HCT116 (cell line): ENCODE results near the gene ANGEL1. TPM values are rescaled to one million over a fixed set of nuclear protein-coding genes. Genes with fewer than 3 reads are reported as not detected.

ENCODE experiments used
- ATAC-seq: fragments of 200-7000 bp; cut with Tn5 transposase; 2 replicates; pipeline ENCODE4 v1.9.1; 2020; ENCODE audit warnings: mild to moderate bottlenecking, moderate library complexity
- BruUV-seq: library from RNA; stranded (reverse); fragments of 400-500 nt; replicated peaks from 2 replicates; lab custom pipeline; 2021; lab: Mats Ljungman, UMichigan
- CTCF ChIA-PET: fragments of 300-600 bp; sonication (Branson Sonifier 250); formaldehyde crosslinking; loops from one replicate; lab custom pipeline; 2021; ENCODE audit warnings: antibody characterized with exemption; lab: Charles Lee
- POLR2A ChIA-PET: fragments of 300-600, 350-600 bp; sonication (Branson Sonifier 250); formaldehyde crosslinking; loops from one replicate; lab custom pipeline; 2021; ENCODE audit warnings: antibody characterized with exemption; lab: Charles Lee
- RAD21 ChIA-PET, 2 experiments: fragments of 300-600 bp; sonication (Branson Sonifier 250); formaldehyde crosslinking; loops; one replicate each; lab custom pipeline; 2023; ENCODE audit warnings: low total read pairs in 2 of 2; ENCODE audit not compliant: uncharacterized antibody in 2 of 2, unreplicated experiment in 2 of 2, low non-redundant PET in 1 of 2; lab: Charles Lee
- DNase-seq: peaks from one replicate; pipeline ENCODE4 v3.0.0-alpha.2; 2010; ENCODE audit warnings: low read depth, low spot score
- H2AFZ ChIP-seq: fragments of 200-600 bp; shearing (Covaris generic), sonication (generic); 2 replicates; pipeline ENCODE4 v1.6.1; 2017; ENCODE audit warnings: low read depth, mixed run types, mixed read lengths, antibody characterized with exemption, low read length; ENCODE audit not compliant: poor library complexity, severe bottlenecking
- H3K27ac ChIP-seq: 2 replicates; pipeline ENCODE4 v1.5.1; 2012; ENCODE audit warnings: low read depth, low read length
- H3K27me3 ChIP-seq: fragments of 200-600 bp; sonication (generic); 2 replicates; pipeline ENCODE4 v1.6.1; 2016; ENCODE audit warnings: mixed run types, low read length, mixed read lengths; ENCODE audit not compliant: insufficient read depth
- H3K36me3 ChIP-seq, 2 experiments: fragments of 200-500 bp in 1 of 2; fragments of 200-600 bp in 1 of 2; sonication (Bioruptor generic) in 1 of 2; sonication (generic) in 1 of 2; 2 replicates each; pipeline versions ENCODE4 v1.5.1 to v1.6.1; 2014 to 2016; ENCODE audit warnings: low read length in 2 of 2, inconsistent platforms in 1 of 2, mixed read lengths in 1 of 2, mixed run types in 1 of 2; ENCODE audit not compliant: insufficient read depth in 2 of 2, control insufficient read depth in 1 of 2
- H3K4me1 ChIP-seq, 2 experiments: fragments of 200-600 bp in 1 of 2; sonication (generic) in 1 of 2; 2 replicates each; pipeline versions ENCODE4 v1.5.1 to v1.6.1; 2012 to 2017; ENCODE audit warnings: low read length in 2 of 2, inconsistent platforms in 1 of 2, mild to moderate bottlenecking in 1 of 2, mixed read lengths in 1 of 2, mixed run types in 1 of 2, moderate library complexity in 1 of 2; ENCODE audit not compliant: insufficient read depth in 2 of 2, control insufficient read depth in 1 of 2
- H3K4me2 ChIP-seq: fragments of 200-600 bp; sonication (generic); 2 replicates; pipeline ENCODE4 v1.6.1; 2017; ENCODE audit warnings: mixed run types, low read length, mixed read lengths
- H3K4me3 ChIP-seq, 2 experiments: fragments of 200-600 bp in 1 of 2; sonication (generic) in 1 of 2; replicated peaks in 1 of 2; 2 replicates each; pipeline ENCODE4 v1.5.1; 2011 to 2016; ENCODE audit warnings: low read length in 2 of 2, control low read depth in 1 of 2, low read depth in 1 of 2, mild to moderate bottlenecking in 1 of 2, mixed read lengths in 1 of 2, mixed run types in 1 of 2
- H3K79me2 ChIP-seq: fragments of 200-600 bp; sonication (generic); 2 replicates; pipeline ENCODE4 v1.6.1; 2017; ENCODE audit warnings: mild to moderate bottlenecking, mixed run types, low read length, moderate library complexity, mixed read lengths; ENCODE audit not compliant: insufficient read depth
- H3K9ac ChIP-seq: fragments of 200-600 bp; sonication (generic); 2 replicates; pipeline ENCODE4 v1.6.1; 2016; ENCODE audit warnings: low read length, mixed read lengths
- H3K9me2 ChIP-seq: fragments of 200-600 bp; sonication (generic), shearing (Covaris generic); 2 replicates; pipeline ENCODE4 v1.6.1; 2017; ENCODE audit warnings: mixed run types, mild to moderate bottlenecking, moderate library complexity; ENCODE audit not compliant: insufficient read depth
- H3K9me3 ChIP-seq, 2 experiments: fragments of 200-500 bp in 1 of 2; fragments of 200-600 bp in 1 of 2; sonication (Bioruptor generic) in 1 of 2; sonication (generic) in 1 of 2; 2 replicates each; pipeline ENCODE4 v1.6.1; 2014 to 2017; ENCODE audit warnings: low read length in 2 of 2, mixed read lengths in 2 of 2, inconsistent platforms in 1 of 2, low read depth in 1 of 2, mild to moderate bottlenecking in 1 of 2, mixed run types in 1 of 2, moderate library complexity in 1 of 2; ENCODE audit not compliant: control insufficient read depth in 1 of 2, insufficient read depth in 1 of 2
- H4K20me1 ChIP-seq: fragments of 200-600 bp; sonication (generic), shearing (Covaris generic); 2 replicates; pipeline ENCODE4 v1.6.1; 2017; ENCODE audit warnings: mixed run types, mild to moderate bottlenecking, moderate library complexity; ENCODE audit not compliant: insufficient read depth
- ATF3 ChIP-seq: IDR thresholded peaks from 2 replicates; pipeline ENCODE4 v1.6.1; 2012
- CBX3 ChIP-seq: IDR thresholded peaks from 2 replicates; pipeline ENCODE4 v1.6.1; 2012; ENCODE audit warnings: low read depth
- CEBPB ChIP-seq: IDR thresholded peaks from 2 replicates; pipeline ENCODE4 v1.6.1; 2012; ENCODE audit warnings: low read depth
- CTCF ChIP-seq, 3 experiments: fragments of 200-600 bp in 1 of 3; sonication (generic) in 1 of 3; IDR thresholded peaks in 2 of 3; conservative IDR thresholded peaks in 1 of 3; 2 replicates each; pipeline ENCODE4 v1.5.1; 2012 to 2017; ENCODE audit warnings: low read depth in 2 of 3, low read length in 2 of 3, antibody characterized with exemption in 1 of 3, borderline replicate concordance in 1 of 3, control low read depth in 1 of 3, mild to moderate bottlenecking in 1 of 3, mixed read lengths in 1 of 3, mixed run types in 1 of 3, moderate library complexity in 1 of 3; ENCODE audit not compliant: insufficient read depth in 1 of 3
- ELF1 ChIP-seq: IDR thresholded peaks from 2 replicates; pipeline ENCODE4 v1.6.1; 2012; ENCODE audit warnings: low read depth, borderline replicate concordance
- EZH2 ChIP-seq: fragments of 200-600 bp; sonication (generic); IDR thresholded peaks from 2 replicates; pipeline ENCODE4 v1.6.1; 2017; ENCODE audit warnings: antibody characterized with exemption, mixed run types
- EZH2phosphoT487 ChIP-seq: fragments of 200-600 bp; IDR thresholded peaks from 2 replicates; pipeline ENCODE4 v1.6.1; 2018; ENCODE audit warnings: antibody characterized with exemption, borderline replicate concordance
- FOSL1 ChIP-seq: IDR thresholded peaks from 2 replicates; pipeline ENCODE4 v1.6.1; 2012; ENCODE audit warnings: low read depth
- JUND ChIP-seq: IDR thresholded peaks from 2 replicates; pipeline ENCODE4 v1.6.1; 2012
- POLR2A ChIP-seq: IDR thresholded peaks from 2 replicates; pipeline ENCODE4 v1.7.0; 2011; ENCODE audit warnings: borderline replicate concordance; ENCODE audit not compliant: insufficient read depth, insufficient read length; ENCODE audit errors: extremely low read depth
- POLR2AphosphoS5 ChIP-seq: IDR thresholded peaks from 2 replicates; pipeline ENCODE4 v1.6.1; 2011; ENCODE audit warnings: mild to moderate bottlenecking, low read depth, low read length, moderate library complexity
- RAD21 ChIP-seq: IDR thresholded peaks from 2 replicates; pipeline ENCODE4 v1.6.1; 2012; ENCODE audit warnings: low read depth, mild to moderate bottlenecking
- REST ChIP-seq: IDR thresholded peaks from 2 replicates; pipeline ENCODE4 v1.6.1; 2012; ENCODE audit warnings: low read depth
- SIN3A ChIP-seq: IDR thresholded peaks from 2 replicates; pipeline ENCODE4 v1.6.1; 2012; ENCODE audit warnings: low read depth
- SP1 ChIP-seq: IDR thresholded peaks from 2 replicates; pipeline ENCODE4 v1.6.1; 2012; ENCODE audit warnings: low read depth
- SRF ChIP-seq: IDR thresholded peaks from 2 replicates; pipeline ENCODE4 v1.6.1; 2012; ENCODE audit warnings: low read depth
- TCF7L2 ChIP-seq: IDR thresholded peaks from 2 replicates; pipeline ENCODE4 v1.7.0; 2011; ENCODE audit warnings: borderline replicate concordance, inconsistent platforms; ENCODE audit not compliant: insufficient read depth, insufficient read length; ENCODE audit errors: extremely low read depth
- ZNF274 ChIP-seq: fragments of 200-500 bp; sonication (Bioruptor generic); IDR thresholded peaks from 2 replicates; pipeline ENCODE4 v1.6.1; 2014; ENCODE audit warnings: mild to moderate bottlenecking, low read depth, low read length, inconsistent platforms
- intact Hi-C: fragments of 100-400 bp; cut with micrococcal nuclease; formaldehyde crosslinking; loops from 2 replicates; pipeline ENCODE4 v1.10.0; 2022
- total RNA-seq: library from RNA; stranded (reverse); gene quantifications from one replicate; pipeline ENCODE4 v1.2.1, GENCODE V29; 2021; ENCODE audit not compliant: unreplicated experiment
- TF ChIP-seq, protein P1 (sequence below): IDR thresholded peaks from 2 replicates; pipeline ENCODE4 v1.6.1; 2011; ENCODE audit warnings: mild to moderate bottlenecking, low read length, moderate library complexity; ENCODE audit not compliant: insufficient replicate concordance; ENCODE audit errors: extremely low read depth

Gene ANGEL1
- total RNA-seq, 1 experiment from 2014 or later, result 20.6 TPM

- Histone ChIP-seq H2AFZ (no peak overlapping the region), H3K9ac (no peak overlapping the region), H3K36me3 (peaks cover 10 to 18% of the 10 kb centered on the region in 2 experiments; a peak in 3 of 4 replicates), H3K27me3 (no peaks in the 10 kb centered on the region), H3K4me1 (peaks cover 0 to 5% of the 10 kb centered on the region in 2 experiments; a peak in 2 of 4 replicates), H4K20me1 (no peaks in the 10 kb centered on the region), H3K9me3 (no peaks in the 10 kb centered on the region), H3K9me2 (no peaks in the 10 kb centered on the region), H3K79me2 (no peaks in the 10 kb centered on the region), H3K4me2 (no peak overlapping the region), H3K27ac (no peak overlapping the region), H3K4me3 (no peak overlapping the region)
- TF ChIP-seq, protein P1, sequence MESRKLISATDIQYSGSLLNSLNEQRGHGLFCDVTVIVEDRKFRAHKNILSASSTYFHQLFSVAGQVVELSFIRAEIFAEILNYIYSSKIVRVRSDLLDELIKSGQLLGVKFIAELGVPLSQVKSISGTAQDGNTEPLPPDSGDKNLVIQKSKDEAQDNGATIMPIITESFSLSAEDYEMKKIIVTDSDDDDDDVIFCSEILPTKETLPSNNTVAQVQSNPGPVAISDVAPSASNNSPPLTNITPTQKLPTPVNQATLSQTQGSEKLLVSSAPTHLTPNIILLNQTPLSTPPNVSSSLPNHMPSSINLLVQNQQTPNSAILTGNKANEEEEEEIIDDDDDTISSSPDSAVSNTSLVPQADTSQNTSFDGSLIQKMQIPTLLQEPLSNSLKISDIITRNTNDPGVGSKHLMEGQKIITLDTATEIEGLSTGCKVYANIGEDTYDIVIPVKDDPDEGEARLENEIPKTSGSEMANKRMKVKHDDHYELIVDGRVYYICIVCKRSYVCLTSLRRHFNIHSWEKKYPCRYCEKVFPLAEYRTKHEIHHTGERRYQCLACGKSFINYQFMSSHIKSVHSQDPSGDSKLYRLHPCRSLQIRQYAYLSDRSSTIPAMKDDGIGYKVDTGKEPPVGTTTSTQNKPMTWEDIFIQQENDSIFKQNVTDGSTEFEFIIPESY, result no peak
- TF ChIP-seq SP1 (no peak), FOSL1 (no peak), CTCF (IDR thresholded peaks at IDR 0.05 in 2 of 3, conservative IDR thresholded peaks at IDR 0.05 in 1 of 3; ENCODE audit: borderline replicate concordance in 1 of 3, insufficient read depth in 1 of 3, low read depth in 2 of 3, low read length in 2 of 3) (no peak), CBX3 (no peak), RAD21 (no peak), JUND (no peak), ZNF274 (no peak), TCF7L2 (no peak), POLR2A (no peak), EZH2phosphoT487 (no peak), EZH2 (no peak), SRF (no peak), REST (no peak), POLR2AphosphoS5 (no peak), CEBPB (no peak), SIN3A (no peak), ATF3 (no peak), ELF1 (no peak)
- DNase-seq, result no peak
- ChIA-PET CTCF (no interaction called here), POLR2A (no interaction called here), RAD21 (no interaction called here)
- BruUV-seq, result no TSS peak
- ATAC-seq, result no peak
- intact Hi-C loops, result no loop called here
Observed at GRCh38 chr14:76793956-76794355, 18.7 kb downstream of the ANGEL1 start.
